ENCODE measurements around the gene FBXO2.

Gene FBXO2

DNA sequence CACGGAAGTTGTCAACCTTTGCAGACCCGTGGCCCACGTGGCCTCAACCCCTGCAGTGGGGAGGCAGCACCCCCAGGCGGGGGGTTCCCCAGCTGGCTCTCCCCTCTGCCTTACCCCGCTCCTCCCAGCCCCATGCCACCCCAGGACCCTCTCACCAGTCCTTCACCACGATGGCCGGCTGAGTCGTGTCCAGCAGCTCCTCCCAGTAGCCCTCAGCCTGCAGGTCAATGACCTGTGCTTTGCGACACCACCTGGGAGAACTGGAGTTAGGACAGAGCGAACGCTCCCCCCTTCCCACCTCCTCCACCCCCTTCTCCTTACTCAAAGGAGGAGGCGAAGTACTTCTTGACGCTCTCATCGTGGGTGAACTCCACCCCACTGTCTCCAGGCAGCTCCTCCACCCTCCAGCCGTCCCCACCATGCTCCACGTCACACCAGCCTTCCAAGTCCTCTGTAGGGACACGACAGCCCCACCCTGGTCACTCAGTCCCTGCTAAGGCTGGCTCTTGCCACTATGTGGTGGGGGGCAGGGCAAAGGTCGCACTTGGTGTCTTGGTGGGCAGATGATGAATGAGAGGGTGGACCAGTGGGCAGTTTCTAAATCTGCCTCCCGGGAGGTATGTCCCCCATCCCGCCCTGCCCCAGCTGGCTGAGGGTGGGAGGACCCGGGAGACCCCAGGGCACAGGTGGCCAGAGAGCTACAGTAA, 4.5 kb downstream of the FBXO2 start:
- no peak overlapping the region for H3K9ac ChIP-seq (ENCODE audit: low read depth, low read length)
- DNase-seq (no peak), ATAC-seq (ENCODE audit: insufficient read depth, low read depth) (no peak)
- H3K36me3 ChIP-seq (ENCODE audit: insufficient read depth, low read length): no peaks in the 10 kb centered on the region
- H3K9me3 ChIP-seq (ENCODE audit: insufficient read depth, low read length, severe bottlenecking): no peaks in the 10 kb centered on the region
- no peak overlapping the region for H3K27ac ChIP-seq (ENCODE audit: low read length)
- H3K79me2 ChIP-seq (ENCODE audit: insufficient read depth, low read length): no peaks in the 10 kb centered on the region
- H3K4me1 ChIP-seq (ENCODE audit: insufficient read depth, low read length): no peaks in the 10 kb centered on the region
- no peak overlapping the region for H3K4me2 ChIP-seq (ENCODE audit: insufficient read depth, low read length)
- H2AFZ ChIP-seq (ENCODE audit: low read depth, low read length): no peak overlapping the region
- no peaks in the 10 kb centered on the region; the same call in 1 of the 2 replicates for H4K20me1 ChIP-seq (ENCODE audit: insufficient read depth, low read length)
- H3K4me3 ChIP-seq (ENCODE audit: low read depth in 1 of 2, low read length in 2 of 2): no peak overlapping the region
- no peaks in the 10 kb centered on the region for H3K27me3 ChIP-seq (ENCODE audit: insufficient read depth, low read length, poor library complexity)
- TF ChIP-seq EZH2 (IDR thresholded peaks at IDR 0.05; ENCODE audit: borderline replicate concordance, low read depth, low read length, severe bottlenecking) (no peak), CTCF (IDR thresholded peaks at IDR 0.05; ENCODE audit: borderline replicate concordance, extremely low read depth, low read length, poor library complexity, severe bottlenecking) (no peak)

GRCh38 chr1:11649237-11649623, 5.0 kb downstream of the FBXO2 start:
- H3K27ac ChIP-seq (ENCODE audit: low read length): no peak overlapping the region
- TF ChIP-seq CTCF (IDR thresholded peaks at IDR 0.05; ENCODE audit: borderline replicate concordance, extremely low read depth, low read length, poor library complexity, severe bottlenecking) (no peak), EZH2 (IDR thresholded peaks at IDR 0.05; ENCODE audit: borderline replicate concordance, low read depth, low read length, severe bottlenecking) (no peak)
- no peaks in the 10 kb centered on the region for H3K27me3 ChIP-seq (ENCODE audit: insufficient read depth, low read length, poor library complexity)
- no peaks in the 10 kb centered on the region for H3K9me3 ChIP-seq (ENCODE audit: insufficient read depth, low read length, severe bottlenecking)
- H3K4me3 ChIP-seq (ENCODE audit: low read depth in 1 of 2, low read length in 2 of 2): no peak overlapping the region
- no peak for ATAC-seq (ENCODE audit: insufficient read depth, low read depth)
- H3K4me2 ChIP-seq (ENCODE audit: insufficient read depth, low read length): no peak overlapping the region
- no peaks in the 10 kb centered on the region for H3K79me2 ChIP-seq (ENCODE audit: insufficient read depth, low read length)
- DNase-seq: no peak
- no peaks in the 10 kb centered on the region; the same call in 1 of the 2 replicates for H4K20me1 ChIP-seq (ENCODE audit: insufficient read depth, low read length)
- H3K4me1 ChIP-seq (ENCODE audit: insufficient read depth, low read length): no peaks in the 10 kb centered on the region
- no peaks in the 10 kb centered on the region for H3K36me3 ChIP-seq (ENCODE audit: insufficient read depth, low read length)
- no peak overlapping the region for H3K9ac ChIP-seq (ENCODE audit: low read depth, low read length)
- no peak overlapping the region for H2AFZ ChIP-seq (ENCODE audit: low read depth, low read length)

DNA sequence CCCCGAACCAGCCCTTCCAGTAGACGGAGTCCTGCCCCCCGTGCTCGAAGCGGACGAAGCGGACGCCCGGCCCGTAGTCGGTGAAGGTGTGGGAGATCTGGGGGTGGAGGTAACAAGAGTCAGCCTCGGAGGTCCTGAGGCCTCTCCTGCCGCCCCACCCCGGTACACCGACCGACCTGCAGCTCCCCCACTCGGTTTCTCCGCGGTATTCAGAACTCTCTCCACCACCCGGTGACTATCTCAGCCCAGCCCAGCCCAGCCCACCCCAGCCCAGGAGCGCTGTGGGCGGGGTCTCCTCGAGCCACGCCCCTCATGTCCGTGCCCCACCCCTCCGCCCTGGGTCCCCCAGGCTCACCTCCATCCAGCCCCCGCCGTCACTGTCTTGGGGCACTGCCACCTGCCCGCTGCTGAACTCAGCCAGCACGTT, 5.5 kb downstream of the FBXO2 start:
- no peak for ATAC-seq (ENCODE audit: insufficient read depth, low read depth)
- Histone ChIP-seq H3K27ac (ENCODE audit: low read length) (no peak overlapping the region), H3K36me3 (ENCODE audit: insufficient read depth, low read length) (no peaks in the 10 kb centered on the region), H3K4me3 (ENCODE audit: low read depth in 1 of 2, low read length in 2 of 2) (no peak overlapping the region), H4K20me1 (ENCODE audit: insufficient read depth, low read length) (no peaks in the 10 kb centered on the region; the same call in 1 of the 2 replicates), H3K4me1 (ENCODE audit: insufficient read depth, low read length) (no peaks in the 10 kb centered on the region), H3K4me2 (ENCODE audit: insufficient read depth, low read length) (no peak overlapping the region), H3K9ac (ENCODE audit: low read depth, low read length) (no peak overlapping the region), H3K79me2 (ENCODE audit: insufficient read depth, low read length) (no peaks in the 10 kb centered on the region), H3K27me3 (ENCODE audit: insufficient read depth, low read length, poor library complexity) (no peaks in the 10 kb centered on the region), H3K9me3 (ENCODE audit: insufficient read depth, low read length, severe bottlenecking) (no peaks in the 10 kb centered on the region), H2AFZ (ENCODE audit: low read depth, low read length) (no peak overlapping the region)
- no peak for DNase-seq
- no peak for TF ChIP-seq EZH2 (IDR thresholded peaks at IDR 0.05; ENCODE audit: borderline replicate concordance, low read depth, low read length, severe bottlenecking)
- no peak for TF ChIP-seq CTCF (IDR thresholded peaks at IDR 0.05; ENCODE audit: borderline replicate concordance, extremely low read depth, low read length, poor library complexity, severe bottlenecking)
